ENCODE measurements around the gene ZEB1.

GRCh38 chr10:31341552-31341951, 22.5 kb downstream of the ZEB1 start:
- TF ChIP-seq CTCF (IDR thresholded peaks at IDR 0.05) (no peak), POLR2A (IDR thresholded peaks at IDR 0.05) (no peak), POLR2AphosphoS5 (IDR thresholded peaks at IDR 0.05) (no peak), EP300 (IDR thresholded peaks at IDR 0.05; ENCODE audit: low read depth) (no peak)

Data from transverse colon (tissue), 4 donors.